HG03097 (cell line): Measurements from ENCODE around the gene CBY1.
A peak's percentile ranks its signal among the peaks of the same experiment; 100 is the strongest.

ENCODE experiments used
- ATAC-seq: cut with Tn5 transposase; IDR thresholded peaks from one replicate; pipeline ENCODE4 v1.9.1; 2021; ENCODE audit not compliant: unreplicated experiment, low FRiP score

CBY1 gene

DNA sequence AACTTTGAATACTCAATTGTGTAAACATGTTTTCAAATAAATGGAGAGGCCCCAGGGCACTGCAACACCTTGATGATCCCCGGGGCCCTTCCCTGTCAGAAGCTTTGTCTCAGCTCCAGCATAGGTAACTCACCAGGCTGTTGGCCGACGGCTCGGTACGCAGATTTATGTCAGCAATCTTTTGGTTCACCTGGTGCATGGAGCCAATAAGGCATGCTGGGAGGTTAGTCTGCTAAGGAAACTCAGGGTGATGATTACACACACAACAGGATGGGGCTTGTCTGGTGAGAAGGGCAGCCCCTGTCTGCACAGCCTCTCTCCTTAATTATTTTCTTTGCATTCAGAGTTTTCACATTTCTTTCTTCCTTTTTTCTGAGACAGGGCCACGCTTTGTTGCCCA is 11.0 kb upstream of the CBY1 start:
- ATAC-seq = no peak

DNA sequence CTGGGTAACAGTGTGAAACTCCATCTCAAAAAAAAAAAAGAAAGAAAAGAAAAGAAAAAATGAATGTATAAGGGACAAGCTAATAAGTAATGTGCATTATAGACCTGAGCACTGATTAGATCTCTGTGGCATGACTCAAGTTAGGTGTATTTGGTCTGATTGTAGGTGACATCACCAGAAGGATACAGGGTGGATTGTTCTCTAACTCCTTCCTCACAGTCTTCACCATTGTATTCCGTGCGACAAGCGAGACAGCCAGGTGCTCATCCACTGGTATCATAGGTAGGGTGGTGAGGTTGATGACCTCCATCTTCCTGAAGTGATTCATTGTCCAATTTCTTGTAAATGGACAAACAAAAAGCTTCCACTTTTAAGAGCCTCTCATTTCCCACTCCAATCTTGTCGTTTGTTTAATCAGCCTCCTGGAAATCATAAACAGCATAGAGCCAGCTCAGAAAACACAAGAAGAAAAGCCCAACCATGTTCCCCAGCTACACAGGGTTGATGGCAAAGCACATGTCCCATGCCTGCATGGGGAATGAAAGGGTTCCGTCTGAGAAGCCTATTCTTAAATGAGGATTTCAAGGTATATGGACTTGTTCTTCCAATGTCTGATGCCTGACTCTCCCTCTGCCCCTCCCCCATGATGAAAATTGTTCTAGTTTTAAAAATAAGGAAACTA is 6.5 kb upstream of the CBY1 start:
- ATAC-seq = no peak

DNA sequence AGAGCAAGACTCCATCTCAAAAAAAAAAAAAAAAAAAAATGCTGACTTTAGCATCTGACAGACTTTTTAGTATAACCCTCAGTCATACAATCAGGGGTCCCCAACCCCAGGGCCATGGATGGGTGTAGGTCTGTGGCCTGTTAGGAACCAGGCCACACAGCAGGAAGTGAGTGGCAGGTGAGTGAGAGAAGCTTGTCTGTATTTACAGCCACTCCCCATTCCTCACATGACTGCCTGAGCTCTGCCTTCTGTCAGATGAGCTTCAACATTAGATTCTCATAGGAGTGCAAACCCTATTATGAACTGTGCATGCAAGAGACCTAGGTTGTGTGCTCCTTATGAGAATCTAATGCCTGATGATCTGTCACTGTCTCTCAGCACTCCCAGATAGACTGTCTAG is 3.6 kb upstream of the CBY1 start:
- ATAC-seq = no peak

DNA sequence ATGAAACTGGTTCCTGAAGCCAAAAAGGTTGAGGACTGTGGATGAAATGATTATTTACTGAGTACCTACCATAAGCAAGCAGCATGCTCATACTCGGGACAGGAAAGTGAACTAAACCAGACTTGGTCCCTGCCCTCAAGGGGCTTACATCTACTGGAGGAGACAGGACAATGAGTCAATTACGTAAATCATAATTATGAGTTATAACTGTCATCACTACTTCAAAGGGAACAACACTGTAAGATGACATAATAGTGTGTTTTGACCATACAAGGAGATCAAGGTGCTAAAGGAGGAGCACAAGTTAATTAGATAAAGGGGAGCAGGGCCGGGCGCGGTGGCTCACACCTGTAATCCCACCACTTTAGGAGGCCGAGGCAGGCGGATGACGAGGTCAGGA is 2.7 kb upstream of the CBY1 start:
- ATAC-seq = no peak

DNA sequence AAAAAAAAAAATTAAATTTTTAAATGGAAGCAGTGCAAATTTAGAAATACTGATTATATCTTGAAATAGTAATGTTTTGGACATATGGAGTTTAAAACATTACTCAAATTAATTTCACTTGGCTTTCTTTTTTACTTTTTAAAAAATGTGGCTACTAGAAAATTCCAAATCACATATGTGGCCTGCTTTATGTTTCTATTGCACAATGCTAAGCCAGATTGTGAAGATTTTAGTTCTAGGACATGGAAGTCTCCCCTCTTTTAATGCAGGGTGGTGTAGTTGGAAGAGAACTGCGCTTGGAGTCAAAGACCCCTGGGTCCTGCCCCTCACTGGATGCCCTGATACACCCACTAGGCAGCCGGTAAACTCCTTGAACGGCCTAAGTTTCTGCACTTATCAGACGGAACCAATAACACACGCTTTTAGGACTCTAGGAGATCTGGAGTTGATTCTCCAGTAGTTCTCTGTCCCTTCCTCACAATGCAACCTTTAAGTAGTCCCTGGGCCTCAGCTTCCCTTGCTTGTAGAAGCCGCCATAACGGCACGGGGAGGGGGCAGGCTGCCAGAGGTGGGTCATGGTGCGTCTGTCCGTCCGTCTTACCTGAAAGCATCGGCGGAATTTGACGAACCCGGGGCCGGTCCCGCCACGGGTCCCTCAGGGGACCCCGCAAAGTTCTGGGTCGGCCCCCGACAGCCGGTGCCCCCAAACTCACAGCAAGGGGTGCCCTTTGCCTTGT is 751 bp upstream of the CBY1 start:
- no peak for ATAC-seq

DNA sequence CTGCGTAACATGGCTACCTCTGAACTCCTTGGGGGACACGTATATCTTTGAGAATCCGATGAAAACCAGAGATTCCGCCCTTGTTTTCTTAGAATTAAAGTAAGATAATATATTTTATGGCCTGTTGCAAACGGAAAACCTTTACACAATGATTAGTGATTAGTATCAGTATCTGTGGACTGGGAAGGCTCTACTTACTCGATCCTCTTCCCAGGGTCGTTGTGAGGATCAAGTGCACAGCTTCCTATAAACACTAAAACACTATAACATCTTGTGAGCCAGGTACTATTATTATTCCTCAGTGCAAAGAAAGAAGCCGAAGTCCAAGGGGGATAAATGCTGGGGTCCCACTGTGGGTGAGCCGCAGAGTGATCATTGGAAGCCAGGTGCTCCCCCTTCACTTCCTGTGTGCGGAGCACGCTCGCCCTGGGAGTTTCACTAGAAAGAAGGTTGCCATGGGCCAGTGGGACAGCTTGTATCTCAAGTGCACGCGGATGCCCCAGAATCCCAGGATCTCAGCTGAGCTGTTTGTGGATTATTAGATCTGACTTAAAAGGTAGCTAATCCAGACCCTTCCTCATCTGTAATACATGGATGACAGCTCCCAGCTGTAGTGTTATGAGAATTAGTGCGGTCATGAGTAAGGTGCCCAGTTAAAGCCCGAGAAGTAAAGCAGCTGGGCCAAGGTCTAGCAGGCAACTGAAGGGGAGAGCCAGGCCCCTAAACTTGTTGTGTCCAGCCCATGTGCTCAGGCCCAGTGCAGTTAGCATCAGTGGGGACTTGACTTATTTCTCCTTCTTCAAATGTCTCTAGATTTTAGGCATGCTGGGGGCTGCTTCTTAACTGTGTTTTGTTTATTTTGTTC is 839 bp downstream of the CBY1 start:
- ATAC-seq = no peak

DNA sequence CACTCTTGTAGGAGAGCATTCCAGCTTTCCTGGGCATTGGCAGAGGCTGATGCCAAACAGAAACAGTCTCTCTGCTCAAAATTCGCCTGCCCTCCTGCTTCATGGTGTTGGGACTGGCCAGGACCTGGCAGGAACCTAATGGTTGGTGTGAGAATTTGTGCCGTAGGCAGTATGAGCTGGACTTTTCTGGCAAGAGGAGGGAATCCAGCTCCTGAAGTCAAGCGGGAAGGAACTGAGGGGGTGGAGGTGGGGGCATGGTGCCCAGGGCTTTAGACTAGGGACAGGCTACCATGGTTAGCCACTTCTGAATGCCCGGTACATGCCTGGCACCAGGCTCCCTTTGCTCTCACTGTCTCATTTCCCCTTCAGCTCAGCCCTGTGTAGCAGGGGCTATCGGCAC is 18.4 kb downstream of the CBY1 start:
- ATAC-seq = no peak

DNA sequence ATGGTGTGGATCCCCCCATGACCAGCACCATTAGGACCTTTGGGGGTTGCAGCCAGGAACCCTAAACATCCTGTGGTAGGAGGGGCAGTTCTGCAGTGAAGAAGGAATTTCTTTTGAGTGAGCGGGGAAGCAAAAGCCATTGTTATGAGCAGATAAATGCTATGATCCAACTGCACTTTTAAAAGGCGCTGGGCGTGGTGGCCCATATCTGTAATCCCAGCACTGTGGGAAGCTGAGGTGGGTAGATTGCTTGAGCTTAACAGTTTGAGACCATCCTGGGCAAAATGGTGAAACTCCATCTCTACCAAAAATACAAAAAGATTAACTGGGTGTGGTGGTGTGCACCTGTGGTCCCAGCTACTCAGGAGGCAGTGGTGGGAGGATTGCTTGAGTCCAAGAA is 19.4 kb downstream of the CBY1 start:
- no peak for ATAC-seq

DNA sequence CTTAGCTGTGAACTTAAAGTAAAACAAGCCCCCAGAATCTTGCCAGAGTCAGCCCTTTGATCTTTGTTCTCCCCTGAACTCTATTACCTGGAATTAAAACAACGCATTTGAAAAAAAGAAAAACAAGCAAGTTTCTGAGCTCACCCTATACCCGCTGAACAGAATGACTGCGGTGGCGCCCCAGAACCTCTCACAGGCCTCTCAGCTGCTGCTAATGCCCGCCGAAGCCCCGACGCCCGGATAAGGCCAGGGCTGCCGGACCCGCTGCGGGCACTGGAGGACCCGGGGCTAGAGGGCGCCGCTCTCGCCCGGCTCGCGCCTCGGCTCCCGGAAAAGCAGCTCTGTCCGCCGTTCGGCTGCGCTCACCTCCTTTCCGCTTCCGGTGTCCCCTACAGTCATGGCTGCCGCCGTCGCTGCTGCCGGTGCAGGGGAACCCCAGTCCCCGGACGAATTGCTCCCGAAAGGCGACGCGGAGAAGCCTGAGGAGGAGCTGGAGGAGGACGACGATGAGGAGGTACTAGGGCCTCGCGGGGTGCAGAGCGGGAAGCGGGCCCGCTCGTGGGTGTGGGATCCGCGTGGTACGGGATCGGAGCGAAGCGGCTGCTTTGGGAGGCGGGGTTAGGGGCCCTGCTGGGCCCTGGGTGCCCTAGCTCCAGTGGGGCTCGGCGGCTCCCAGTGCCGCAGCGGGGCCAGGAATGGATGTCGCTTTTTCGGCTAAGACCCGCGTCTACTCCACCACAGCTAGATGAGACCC is 25.3 kb downstream of the CBY1 start, which contains the start of gene TOMM22:
TOMM22 (plus strand) TSS at position 376 of the 754 bp plus-strand sequence; CDS start at position 398, 22 bp downstream.
- ATAC-seq = peak; percentile 88

DNA sequence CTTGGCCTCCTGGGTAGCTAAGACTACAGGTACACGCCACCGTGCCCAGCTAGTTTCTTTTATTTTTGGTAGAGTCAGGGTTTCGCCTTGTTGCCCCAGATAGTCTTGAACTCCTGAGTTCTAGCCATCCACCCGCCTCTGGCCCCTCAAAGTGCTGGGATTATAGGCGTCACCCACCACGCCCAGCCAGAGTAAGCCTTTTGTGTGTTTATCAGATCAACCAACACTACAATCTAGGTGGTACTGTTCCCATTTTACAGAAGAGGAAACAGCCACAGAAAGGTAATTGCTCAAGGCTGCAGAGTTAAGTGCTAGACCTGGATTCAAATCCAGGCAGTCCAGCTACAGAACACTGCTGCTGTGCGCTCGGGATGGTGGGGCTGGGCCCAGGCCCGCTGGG is 28.5 kb downstream of the CBY1 start:
- no peak for ATAC-seq

DNA sequence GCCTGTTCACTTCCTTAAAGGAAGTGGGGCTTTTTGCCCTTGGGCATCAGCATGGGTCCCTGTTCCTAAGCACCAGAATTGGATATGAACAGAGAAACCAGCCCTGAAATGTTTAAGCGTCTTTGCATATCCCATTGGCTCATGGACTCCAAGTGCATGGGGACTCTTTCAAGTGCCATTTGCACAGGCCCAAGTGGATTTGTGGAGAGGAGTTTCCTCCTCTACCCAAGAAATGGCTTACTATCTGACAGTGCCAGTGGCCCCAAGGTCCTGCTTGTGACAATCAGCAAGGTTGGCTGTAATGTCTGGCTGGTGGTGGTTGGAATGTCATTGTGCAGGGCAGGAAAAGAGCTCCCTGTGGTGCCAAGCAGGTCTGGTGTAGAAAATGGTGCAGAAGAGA is 29.3 kb downstream of the CBY1 start:
- ATAC-seq = no peak

DNA sequence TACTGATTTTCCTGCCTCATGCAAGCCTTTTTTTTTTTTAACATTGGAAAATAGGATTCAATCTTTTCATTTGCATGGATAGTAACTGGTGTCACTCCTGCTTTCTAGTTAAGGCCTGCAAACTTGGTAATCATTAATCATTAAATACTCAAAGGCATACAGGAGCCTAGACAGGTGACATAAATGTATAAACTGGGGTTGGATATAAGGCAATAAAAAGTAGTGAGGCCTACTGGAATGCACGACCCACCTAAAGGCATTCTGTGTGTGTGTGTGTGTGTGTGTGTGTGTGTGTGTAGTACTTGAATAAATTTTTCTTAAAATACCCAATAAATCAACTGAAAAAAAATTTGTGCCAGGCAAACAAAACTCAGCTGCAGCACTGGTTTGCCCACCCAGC is 33.2 kb downstream of the CBY1 start:
- ATAC-seq = no peak

DNA sequence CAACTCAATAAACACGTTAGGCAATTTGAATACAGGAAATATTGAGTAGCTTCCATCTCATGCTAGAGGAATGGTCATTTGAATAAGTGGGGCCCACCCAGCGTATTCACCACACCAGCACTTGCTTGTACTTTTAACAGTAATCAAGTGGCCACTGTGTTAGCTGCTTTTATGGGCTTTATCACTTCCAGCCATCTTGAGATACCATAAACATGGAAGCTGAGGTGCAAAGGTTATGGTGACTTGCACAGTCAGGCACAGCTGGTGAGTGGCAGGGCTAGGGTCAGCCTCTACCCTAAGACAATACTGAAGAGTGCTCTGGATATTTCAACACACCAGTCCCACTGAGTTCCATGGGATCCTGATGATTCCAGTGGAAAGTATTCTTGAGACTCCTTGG is 37.6 kb downstream of the CBY1 start:
- no peak for ATAC-seq

DNA sequence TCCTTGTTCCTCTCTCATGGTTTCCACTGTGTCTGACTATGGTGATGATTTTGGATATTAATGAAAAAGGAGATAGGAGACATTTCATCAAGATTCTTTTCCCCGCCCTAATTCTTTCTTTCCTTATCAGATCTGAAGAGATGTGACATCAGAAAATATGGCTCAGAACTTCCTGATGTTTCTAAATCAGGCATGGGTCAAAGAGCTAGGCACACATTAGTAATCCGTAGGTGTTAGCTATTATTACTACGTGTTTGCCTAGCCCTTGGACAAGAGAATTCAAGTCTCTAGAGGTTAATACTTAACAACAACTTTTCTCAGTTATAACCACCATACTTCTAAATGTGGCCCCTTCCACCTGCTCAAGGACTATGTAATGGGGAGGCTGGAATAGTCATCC is 38.5 kb downstream of the CBY1 start:
- no peak for ATAC-seq

DNA sequence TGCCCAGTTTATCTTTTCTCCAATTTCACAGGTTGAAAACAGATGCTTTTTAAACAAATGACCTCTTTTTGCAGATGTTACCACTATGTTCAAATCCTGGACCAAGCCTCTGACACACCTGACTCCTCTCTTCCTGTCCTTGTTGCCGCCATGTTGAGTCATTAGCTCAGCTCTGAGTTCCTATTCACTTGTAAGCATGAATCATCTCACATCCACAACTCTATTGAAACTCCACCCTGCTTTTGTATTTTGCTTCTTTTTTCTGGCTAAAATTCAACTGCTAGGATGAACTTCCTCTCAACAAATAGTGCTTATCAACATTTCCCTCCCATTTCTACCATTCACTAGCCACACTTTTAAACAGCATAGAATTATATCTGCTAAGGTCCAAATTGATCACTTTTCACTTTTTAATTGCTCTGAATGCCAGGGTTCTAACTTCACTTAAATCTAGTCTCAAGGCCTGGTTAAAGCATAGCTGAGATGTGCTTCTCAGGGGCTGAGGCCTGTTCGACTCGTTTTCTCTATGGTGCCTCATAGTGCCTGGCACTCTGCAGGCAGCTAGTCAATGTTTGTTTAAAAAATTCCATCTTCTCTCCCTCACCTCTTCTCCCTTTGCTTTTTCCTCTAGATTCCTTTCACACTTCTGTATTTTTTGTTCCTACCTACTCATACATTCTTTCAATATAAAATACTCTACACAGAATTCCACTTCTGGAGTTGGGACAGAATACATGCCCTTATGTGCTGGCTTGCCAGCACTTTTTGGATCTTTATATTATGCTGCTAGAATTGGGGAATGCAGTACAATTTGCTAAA is 40.4 kb downstream of the CBY1 start:
- no peak for ATAC-seq

DNA sequence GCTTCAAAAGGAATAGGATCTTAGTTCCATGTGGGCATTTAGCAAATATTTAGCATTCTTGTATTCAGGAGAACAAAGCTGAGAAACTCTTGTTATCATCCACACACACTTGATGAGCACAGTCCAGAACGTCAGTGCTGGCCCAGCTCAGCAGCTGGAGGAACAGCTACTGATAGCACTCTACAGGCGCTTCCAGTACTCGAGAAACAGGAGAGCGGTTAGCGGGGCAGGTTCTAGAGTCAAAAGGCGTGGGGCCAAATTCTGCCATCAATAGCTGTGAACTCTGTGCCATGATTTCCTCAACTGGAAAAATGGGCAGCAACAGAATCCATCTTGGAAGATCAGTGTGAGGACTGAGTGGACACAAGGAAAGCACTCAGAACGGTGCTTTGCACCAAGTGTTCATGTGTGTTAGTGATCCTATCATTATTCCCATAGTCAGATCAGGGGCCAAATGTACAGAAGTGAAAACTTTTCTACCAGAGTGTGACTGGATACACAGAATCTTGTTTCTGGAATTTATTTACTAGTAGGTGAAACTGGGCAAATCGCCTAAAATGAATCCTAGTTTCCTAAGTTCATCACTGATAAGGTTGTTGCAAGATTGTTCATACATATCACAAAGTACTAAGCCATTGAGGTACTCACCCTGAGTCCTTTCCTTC is 41.1 kb downstream of the CBY1 start:
- no peak for ATAC-seq

DNA sequence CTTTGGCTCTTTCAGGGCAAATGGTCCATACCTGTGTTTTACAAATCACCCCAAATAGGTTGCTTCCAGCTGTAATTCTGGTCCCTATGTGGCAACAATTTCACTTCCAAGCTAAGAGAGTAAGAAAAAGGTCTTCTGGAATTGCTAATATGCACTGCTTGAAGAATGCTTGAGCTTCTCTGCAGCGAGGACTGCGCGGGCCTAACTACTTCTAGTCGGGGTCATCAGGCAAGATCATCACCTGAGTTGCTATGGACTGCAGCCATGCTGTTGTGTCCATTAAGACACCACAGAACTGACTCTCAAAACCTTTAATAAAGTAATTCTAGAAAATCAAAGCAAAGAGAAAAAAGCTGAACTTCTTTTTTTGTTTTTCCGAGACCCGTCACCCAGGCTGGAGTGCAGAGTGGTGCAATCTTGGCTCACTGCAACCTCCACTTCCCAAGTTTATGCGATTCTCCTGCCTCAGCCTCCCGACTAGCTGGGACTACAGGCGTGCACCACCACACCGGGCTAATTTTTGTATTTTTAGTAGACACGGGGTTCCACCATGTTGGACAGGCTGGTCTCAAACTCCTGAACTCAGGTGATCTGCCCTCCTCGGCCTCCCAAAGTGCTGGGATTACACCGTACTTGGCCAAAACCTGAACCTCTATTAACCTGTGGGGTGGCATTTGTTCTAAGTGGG is 42.1 kb downstream of the CBY1 start:
- no peak for ATAC-seq

DNA sequence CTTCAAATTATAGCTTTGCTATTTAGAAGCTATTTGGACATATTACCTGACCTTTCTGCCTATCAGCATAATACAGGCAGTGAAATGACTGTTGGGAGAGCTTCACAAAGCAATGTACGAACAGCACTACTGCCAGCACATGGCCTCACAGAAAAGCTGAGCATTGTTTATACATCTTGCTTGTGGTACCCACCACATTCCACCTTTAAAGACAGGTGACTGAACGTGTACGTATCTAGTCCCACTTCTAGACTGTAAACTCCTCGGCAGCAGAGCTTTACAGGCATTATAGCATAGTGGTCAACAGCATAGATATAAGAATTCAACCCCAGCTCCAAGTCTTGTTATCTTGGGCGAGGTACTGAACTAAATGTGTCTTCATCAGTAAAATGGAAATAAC is 42.7 kb downstream of the CBY1 start:
- no peak for ATAC-seq

DNA sequence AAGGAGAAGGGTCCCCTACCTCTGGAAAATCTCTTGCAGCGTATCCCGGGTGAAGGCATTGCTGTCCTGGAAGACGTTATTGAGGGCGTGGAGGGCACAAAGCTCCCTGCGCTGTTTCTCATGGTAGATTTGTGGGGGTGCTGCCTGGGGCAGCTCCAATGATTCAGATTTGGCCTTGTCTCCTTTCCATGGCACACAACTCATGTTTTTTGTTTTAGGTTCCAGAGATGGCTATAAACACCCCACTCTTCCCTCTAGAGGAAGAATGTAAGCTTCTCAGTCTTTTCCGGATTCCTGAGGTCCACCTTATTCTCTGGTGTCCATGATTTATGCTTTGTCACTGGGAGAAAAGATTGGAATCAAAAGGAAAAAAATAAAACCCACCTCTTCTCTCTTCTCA is 43.3 kb downstream of the CBY1 start:
- no peak for ATAC-seq
